Tibial artery (tissue), 4 donors: Measurements from ENCODE around the gene DOCK10.

Experiments
- DNase-seq, 2 donors: peaks; one replicate each; pipeline ENCODE4 v3.0.0-alpha.2; 2019
- H3K27ac ChIP-seq, 2 donors: fragments of 200-600 bp; sonication (generic) in 1 of 2; 1 replicate in 1 of 2; 2 replicates in 1 of 2; pipeline ENCODE4 v1.5.1; 2018 to 2019; ENCODE audit warnings: mild to moderate bottlenecking in 1 of 2
- H3K27me3 ChIP-seq, 2 donors: fragments of 200-600 bp; sonication (generic) in 1 of 2; one replicate each; pipeline versions ENCODE4 v1.5.1 to v1.6.0; 2016 to 2019
- H3K36me3 ChIP-seq, 3 donors: fragments of 200-600 bp; sonication (generic) in 2 of 3; one replicate each; pipeline ENCODE4 v1.5.1; 2016 to 2019; ENCODE audit warnings: mild to moderate bottlenecking in 2 of 3
- H3K4me1 ChIP-seq, 4 donors: fragments of 200-600 bp; sonication (generic) in 2 of 4; 1 replicate in 3 of 4; 2 replicates in 1 of 4; pipeline ENCODE4 v1.5.1; 2016 to 2019
- H3K4me3 ChIP-seq, 2 donors: fragments of 200-600 bp; sonication (generic) in 1 of 2; 1 replicate in 1 of 2; 2 replicates in 1 of 2; pipeline ENCODE4 v1.5.1; 2018 to 2019; ENCODE audit warnings: mild to moderate bottlenecking in 2 of 2
- H3K9me3 ChIP-seq, 3 donors: fragments of 200-600 bp; sonication (generic) in 1 of 3; one replicate each; pipeline ENCODE4 v1.5.1; 2016 to 2019
- CTCF ChIP-seq, 2 experiments: fragments of 200-600 bp in 1 of 2; fragments of 450-650 bp in 1 of 2; IDR thresholded peaks; one replicate each; pipeline ENCODE4 v1.5.1; 2017 to 2019; ENCODE audit warnings: antibody characterized with exemption in 2 of 2, mild to moderate bottlenecking in 1 of 2, moderate library complexity in 1 of 2
- intact Hi-C: fragments of 100-400 bp; cut with DNase I; formaldehyde crosslinking; loops from one replicate; pipeline ENCODE4 v1.15.0; 2023; ENCODE audit warnings: low total_unique reads

The DOCK10 gene

GRCh38 chr2:224807153-224807964 is 234.9 kb downstream of the DOCK10 start:
- Histone ChIP-seq H3K4me1 (no peaks in the 10 kb centered on the region), H3K27me3 (no peaks in the 10 kb centered on the region), H3K4me3 (no peak overlapping the region), H3K9me3 (no peaks in the 10 kb centered on the region), H3K36me3 (peaks cover 42 to 47% (median 43%) of the 10 kb centered on the region in 3 donors), H3K27ac (no peak overlapping the region)
- intact Hi-C loops: loop anchor here (10.0 kb wide), 1 partner anchor 197 kb away; no protein-coding TSS in a partner anchor
- no peak for DNase-seq
- no peak for TF ChIP-seq CTCF (IDR thresholded peaks at IDR 0.05)

DNA sequence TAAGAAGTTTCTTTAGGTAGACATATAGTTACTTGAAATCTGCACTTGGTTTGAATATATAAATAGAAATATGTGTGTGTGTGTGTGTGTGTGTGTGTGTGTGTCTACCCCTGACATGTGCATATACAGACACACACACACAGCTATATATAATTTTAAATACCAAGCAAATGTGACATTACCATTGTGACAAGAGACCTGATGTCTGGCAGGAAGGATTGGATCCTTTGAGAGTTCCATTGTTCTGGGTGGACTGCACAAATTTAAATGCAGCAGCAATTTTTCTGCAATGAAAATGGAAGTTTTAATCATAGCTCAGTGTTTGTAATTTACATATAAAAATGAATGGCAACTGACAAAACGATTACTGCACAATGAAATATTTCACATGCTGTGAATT is 238.3 kb downstream of the DOCK10 start:
- Histone ChIP-seq H3K27me3 (no peaks in the 10 kb centered on the region), H3K9me3 (no peaks in the 10 kb centered on the region), H3K36me3 (peaks cover 62 to 77% (median 71%) of the 10 kb centered on the region in 3 donors), H3K4me3 (no peak overlapping the region), H3K4me1 (no peaks in the 10 kb centered on the region), H3K27ac (no peak overlapping the region)
- no peak for TF ChIP-seq CTCF (IDR thresholded peaks at IDR 0.05)
- DNase-seq: no peak
- intact Hi-C loops: loop anchor here (10.0 kb wide), 1 partner anchor 201 kb away; no protein-coding TSS in a partner anchor

DNA sequence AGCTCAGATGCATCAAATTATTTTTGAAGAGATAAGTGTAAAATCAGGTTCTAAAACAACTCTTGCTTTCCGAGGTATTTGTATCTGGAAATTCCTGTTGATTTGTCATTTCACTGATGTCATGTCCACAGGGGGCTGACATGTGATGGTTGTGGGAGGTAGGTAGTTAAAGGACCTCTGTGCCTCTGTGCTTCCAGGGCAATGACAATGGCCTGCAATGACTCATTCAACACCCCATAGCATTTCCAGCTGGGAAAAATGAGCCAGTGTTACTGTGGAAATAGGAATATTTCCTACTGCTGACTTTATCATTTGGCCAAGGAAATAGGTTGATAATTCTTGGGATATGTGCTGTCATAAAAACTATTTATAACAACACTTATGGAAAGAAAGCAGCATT is 239.9 kb downstream of the DOCK10 start:
- Histone ChIP-seq H3K9me3 (no peaks in the 10 kb centered on the region), H3K27ac (no peak overlapping the region), H3K4me3 (no peak overlapping the region), H3K36me3 (peaks cover 72 to 88% (median 83%) of the 10 kb centered on the region in 3 donors), H3K4me1 (no peaks in the 10 kb centered on the region), H3K27me3 (no peaks in the 10 kb centered on the region)
- no peak for TF ChIP-seq CTCF (IDR thresholded peaks at IDR 0.05)
- DNase-seq: no peak
- intact Hi-C loops: loop anchor here (10.0 kb wide), 1 partner anchor 202 kb away; no protein-coding TSS in a partner anchor

GRCh38 chr2:224801360-224801759 is 240.9 kb downstream of the DOCK10 start:
- Histone ChIP-seq H3K4me1 (no peaks in the 10 kb centered on the region), H3K27ac (no peak overlapping the region), H3K27me3 (no peaks in the 10 kb centered on the region), H3K4me3 (no peak overlapping the region), H3K9me3 (no peaks in the 10 kb centered on the region), H3K36me3 (peaks cover 72 to 86% (median 82%) of the 10 kb centered on the region in 3 donors)
- TF ChIP-seq CTCF (IDR thresholded peaks at IDR 0.05): no peak
- no peak for DNase-seq
- intact Hi-C loops: loop anchor here (10.0 kb wide), 1 partner anchor 203 kb away; no protein-coding TSS in a partner anchor

GRCh38 chr2:224799691-224800090 is 242.6 kb downstream of the DOCK10 start:
- DNase-seq: no peak
- Histone ChIP-seq H3K4me3 (no peak overlapping the region), H3K9me3 (no peaks in the 10 kb centered on the region), H3K4me1 (no peaks in the 10 kb centered on the region), H3K36me3 (peaks cover 76 to 89% (median 79%) of the 10 kb centered on the region in 3 donors), H3K27me3 (no peaks in the 10 kb centered on the region), H3K27ac (no peak overlapping the region)
- intact Hi-C loops: loop anchor here (10.0 kb wide), 1 partner anchor 205 kb away; no protein-coding TSS in a partner anchor
- TF ChIP-seq CTCF (IDR thresholded peaks at IDR 0.05): no peak
